Glutamatergic neuron (in vitro differentiated cells): Measurements from ENCODE around the gene TEX10. TPM values are rescaled to one million over a fixed set of nuclear protein-coding genes. Genes with fewer than 3 reads are reported as not detected.
A peak's percentile ranks its signal among the peaks of the same experiment; 100 is the strongest.

ENCODE experiments used
- DNase-seq: peaks from one replicate; pipeline ENCODE4 v3.0.0; 2022
- H3K27ac Mint-ChIP-seq: one replicate; pipeline ENCODE4 v1.8.0; 2020; ENCODE audit warnings: mild to moderate bottlenecking, mixed read lengths, inconsistent platforms; ENCODE audit not compliant: unreplicated experiment
- H3K27me3 Mint-ChIP-seq: one replicate; pipeline ENCODE4 v1.8.0; 2020; ENCODE audit warnings: mild to moderate bottlenecking, moderate library complexity, mixed read lengths, inconsistent platforms; ENCODE audit not compliant: unreplicated experiment
- H3K36me3 Mint-ChIP-seq: one replicate; pipeline ENCODE4 v1.8.0; 2020; ENCODE audit warnings: mild to moderate bottlenecking, mixed read lengths, inconsistent platforms; ENCODE audit not compliant: unreplicated experiment
- H3K4me1 Mint-ChIP-seq: one replicate; pipeline ENCODE4 v1.8.0; 2020; ENCODE audit warnings: mild to moderate bottlenecking, low read depth, mixed read lengths, inconsistent platforms; ENCODE audit not compliant: unreplicated experiment
- H3K4me3 Mint-ChIP-seq: one replicate; pipeline ENCODE4 v1.8.0; 2020; ENCODE audit warnings: mild to moderate bottlenecking, mixed read lengths, inconsistent platforms; ENCODE audit not compliant: unreplicated experiment
- H3K9me3 Mint-ChIP-seq: one replicate; pipeline ENCODE4 v1.8.0; 2020; ENCODE audit warnings: mild to moderate bottlenecking, moderate library complexity, mixed read lengths, inconsistent platforms; ENCODE audit not compliant: unreplicated experiment
- total RNA-seq: library from RNA; stranded (reverse); fragmentation: NEBNext Ultra II Directional; extraction: Animal tissue kit (Norgen Biotek cat#: 25700); gene quantifications from one replicate; pipeline ENCODE4 v1.2.1, GENCODE V29; 2021; ENCODE audit not compliant: unreplicated experiment
- TF ChIP-seq, protein P1 (sequence below): fragments of 200-600 bp; sonication (generic); IDR thresholded peaks from one replicate; pipeline ENCODE4 v1.5.0; 2021; ENCODE audit not compliant: partially characterized antibody, unreplicated experiment

The TEX10 gene
- total RNA-seq, 1 donor from 2014 or later = 18.4 TPM

DNA sequence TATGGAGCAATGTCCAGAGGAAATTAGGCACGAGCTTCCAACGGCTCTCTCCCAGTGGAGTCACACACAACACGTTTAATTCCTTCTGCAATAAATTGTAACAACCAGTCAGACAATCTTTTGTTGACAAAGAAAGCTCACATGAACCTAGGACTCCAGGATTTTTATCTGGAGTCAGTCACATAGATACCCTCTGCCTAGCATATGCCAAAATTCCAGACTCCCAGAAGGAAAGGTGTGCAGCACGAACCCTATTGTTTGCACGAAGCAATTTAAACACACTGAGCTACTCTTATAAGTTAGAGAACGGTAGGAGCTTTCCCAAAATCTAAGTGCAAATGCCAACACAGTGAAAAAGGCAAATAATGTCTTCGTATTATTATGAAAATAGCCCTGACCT, 67.1 kb downstream of the TEX10 start:
- H3K4me3 Mint-ChIP-seq = no peak overlapping the region
- peaks cover 39% of the 10 kb centered on the region for H3K36me3 Mint-ChIP-seq
- TF ChIP-seq, protein P1, sequence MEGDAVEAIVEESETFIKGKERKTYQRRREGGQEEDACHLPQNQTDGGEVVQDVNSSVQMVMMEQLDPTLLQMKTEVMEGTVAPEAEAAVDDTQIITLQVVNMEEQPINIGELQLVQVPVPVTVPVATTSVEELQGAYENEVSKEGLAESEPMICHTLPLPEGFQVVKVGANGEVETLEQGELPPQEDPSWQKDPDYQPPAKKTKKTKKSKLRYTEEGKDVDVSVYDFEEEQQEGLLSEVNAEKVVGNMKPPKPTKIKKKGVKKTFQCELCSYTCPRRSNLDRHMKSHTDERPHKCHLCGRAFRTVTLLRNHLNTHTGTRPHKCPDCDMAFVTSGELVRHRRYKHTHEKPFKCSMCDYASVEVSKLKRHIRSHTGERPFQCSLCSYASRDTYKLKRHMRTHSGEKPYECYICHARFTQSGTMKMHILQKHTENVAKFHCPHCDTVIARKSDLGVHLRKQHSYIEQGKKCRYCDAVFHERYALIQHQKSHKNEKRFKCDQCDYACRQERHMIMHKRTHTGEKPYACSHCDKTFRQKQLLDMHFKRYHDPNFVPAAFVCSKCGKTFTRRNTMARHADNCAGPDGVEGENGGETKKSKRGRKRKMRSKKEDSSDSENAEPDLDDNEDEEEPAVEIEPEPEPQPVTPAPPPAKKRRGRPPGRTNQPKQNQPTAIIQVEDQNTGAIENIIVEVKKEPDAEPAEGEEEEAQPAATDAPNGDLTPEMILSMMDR = no peak
- peaks cover 13% of the 10 kb centered on the region for H3K4me1 Mint-ChIP-seq
- peaks cover 9% of the 10 kb centered on the region for H3K9me3 Mint-ChIP-seq
- H3K27me3 Mint-ChIP-seq = no peaks in the 10 kb centered on the region
- H3K27ac Mint-ChIP-seq = no peak overlapping the region
- no peak for DNase-seq

DNA sequence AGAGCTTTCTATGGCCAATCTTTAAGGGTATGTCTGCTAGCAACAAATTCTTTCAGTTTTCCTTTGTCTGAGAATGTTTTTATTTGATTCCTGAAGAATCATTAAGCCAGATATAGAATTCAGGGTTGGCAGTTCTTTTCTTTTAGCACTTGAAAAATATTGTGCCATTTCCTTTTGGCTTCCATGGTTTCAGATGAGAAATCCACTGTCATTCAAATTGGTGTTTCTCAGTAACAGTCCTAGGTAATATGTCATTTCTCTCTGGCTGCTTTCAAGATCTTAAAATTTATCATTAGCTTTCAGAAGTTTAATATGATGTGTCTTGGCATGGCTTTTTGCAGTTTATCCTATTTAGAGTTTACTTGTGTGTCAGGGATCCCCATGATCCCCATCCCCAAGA, 67.7 kb downstream of the TEX10 start:
- Mint-ChIP-seq H3K27me3 (no peaks in the 10 kb centered on the region), H3K27ac (no peak overlapping the region), H3K4me3 (no peak overlapping the region), H3K4me1 (peaks cover 15% of the 10 kb centered on the region), H3K9me3 (peaks cover 9% of the 10 kb centered on the region), H3K36me3 (peaks cover 39% of the 10 kb centered on the region)
- no peak for DNase-seq
- TF ChIP-seq, protein P1 = no peak

DNA sequence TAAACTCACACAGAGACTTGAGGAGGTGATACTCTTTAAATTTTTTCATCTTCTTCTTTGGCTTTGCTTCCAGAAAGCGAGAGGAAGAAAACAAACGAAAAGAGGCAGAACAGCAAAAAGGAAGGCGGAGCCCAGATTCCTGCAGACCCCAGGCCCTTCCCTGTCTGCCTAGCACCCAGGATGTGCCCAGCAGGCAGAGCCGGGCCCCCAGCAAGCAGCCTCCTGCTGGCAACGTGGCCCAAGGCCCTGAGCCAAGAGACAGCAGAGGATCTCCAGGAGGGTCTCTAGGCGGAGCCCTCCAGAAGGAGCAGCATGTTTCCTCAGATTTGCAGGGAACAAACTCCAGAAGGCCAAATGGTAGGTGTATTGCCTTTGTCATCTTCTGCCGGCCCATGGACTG, 68.5 kb downstream of the TEX10 start:
- DNase-seq = no peak
- Mint-ChIP-seq H3K4me3 (no peak overlapping the region), H3K4me1 (peaks cover 21% of the 10 kb centered on the region), H3K27me3 (peaks cover 3% of the 10 kb centered on the region), H3K27ac (no peak overlapping the region), H3K36me3 (peaks cover 35% of the 10 kb centered on the region), H3K9me3 (peaks cover 12% of the 10 kb centered on the region)
- TF ChIP-seq, protein P1 = no peak

DNA sequence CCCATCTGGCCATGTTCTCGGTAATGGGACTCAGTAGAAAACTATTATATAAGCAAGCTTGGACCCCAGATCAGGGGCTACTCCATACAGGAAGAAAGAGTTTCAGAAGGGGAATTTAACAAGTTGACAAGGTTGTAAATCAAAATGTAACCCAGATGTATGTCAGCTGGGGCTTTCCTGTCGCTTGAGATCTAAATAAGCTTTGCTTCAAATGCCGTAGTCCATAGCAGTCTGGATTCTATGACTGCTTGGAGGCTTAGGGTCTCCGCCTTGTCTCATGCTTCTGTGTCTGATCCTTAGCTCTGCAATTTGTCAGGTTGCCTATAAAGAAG, 70.4 kb downstream of the TEX10 start:
- Mint-ChIP-seq H3K27ac (peak overlapping the region; percentile 84), H3K9me3 (peaks cover 14% of the 10 kb centered on the region), H3K36me3 (peaks cover 19% of the 10 kb centered on the region), H3K27me3 (peaks cover 3% of the 10 kb centered on the region), H3K4me3 (no peak overlapping the region), H3K4me1 (peaks cover 30% of the 10 kb centered on the region)
- no peak for DNase-seq
- TF ChIP-seq, protein P1 = no peak

DNA sequence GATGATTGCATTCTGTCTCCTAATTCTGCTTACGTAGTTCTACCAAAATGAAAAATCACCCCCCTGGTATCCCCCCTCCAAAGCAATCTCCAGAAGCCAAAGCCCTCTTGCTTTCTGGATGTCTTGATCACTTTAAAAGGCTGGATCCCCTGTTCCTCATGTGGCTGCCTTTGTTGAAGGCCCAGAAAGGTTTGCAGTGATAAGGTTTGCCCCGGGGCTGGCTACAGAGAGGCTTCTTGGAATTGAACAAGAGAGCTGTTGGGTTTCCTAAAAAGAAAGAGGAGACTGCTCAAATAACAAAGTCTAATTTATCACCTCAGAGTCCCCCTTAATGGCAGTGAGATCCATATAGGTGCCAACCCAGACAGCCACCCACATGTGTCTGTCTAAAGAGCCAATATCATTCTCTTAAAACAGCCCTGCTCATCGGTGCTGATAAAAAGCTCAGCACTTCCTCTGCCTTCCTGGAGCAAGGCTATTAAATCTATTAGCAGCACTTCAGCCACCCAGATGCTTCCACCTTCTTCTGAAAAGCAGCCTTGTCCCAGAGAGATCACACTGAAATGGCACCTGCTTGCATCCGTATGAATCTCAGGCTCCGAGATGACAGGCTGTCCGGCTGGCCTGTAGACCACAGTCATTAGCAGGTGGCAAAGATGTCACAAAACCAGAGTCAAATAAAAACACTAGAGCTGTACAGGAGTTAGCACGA, 70.9 kb downstream of the TEX10 start:
- Mint-ChIP-seq H3K4me3 (no peak overlapping the region), H3K36me3 (peaks cover 17% of the 10 kb centered on the region), H3K9me3 (peaks cover 14% of the 10 kb centered on the region), H3K27me3 (peaks cover 3% of the 10 kb centered on the region), H3K4me1 (peaks cover 35% of the 10 kb centered on the region), H3K27ac (peak overlapping the region; percentile 84)
- no peak for DNase-seq
- TF ChIP-seq, protein P1 = no peak
